Liver (tissue), 3 donors: Measurements from ENCODE around the gene URB1.

ENCODE experiments used
- EGR1 ChIP-seq, 2 donors: IDR thresholded peaks; 2 replicates each; pipeline ENCODE4 v1.6.1; 2016 to 2018; ENCODE audit warnings: antibody characterized with exemption in 2 of 2, low read depth in 2 of 2
- FOXA1 ChIP-seq: IDR thresholded peaks from 2 replicates; pipeline ENCODE4 v1.6.1; 2016; ENCODE audit warnings: antibody characterized with exemption
- GABPA ChIP-seq, 2 donors: IDR thresholded peaks in 1 of 2; conservative IDR thresholded peaks in 1 of 2; 2 replicates each; pipeline ENCODE4 v1.6.1; 2016; ENCODE audit warnings: antibody characterized with exemption in 2 of 2, mild to moderate bottlenecking in 1 of 2, moderate library complexity in 1 of 2
- HNF4A ChIP-seq, 2 donors: conservative IDR thresholded peaks; 2 replicates each; pipeline ENCODE4 v1.6.1; 2016; ENCODE audit warnings: antibody characterized with exemption in 2 of 2, mild to moderate bottlenecking in 2 of 2
- HNF4G ChIP-seq: IDR thresholded peaks from 2 replicates; pipeline ENCODE4 v1.6.1; 2016; ENCODE audit warnings: antibody characterized with exemption
- JUND ChIP-seq, 2 donors: IDR thresholded peaks; 2 replicates each; pipeline ENCODE4 v1.6.1; 2016; ENCODE audit warnings: antibody characterized with exemption in 2 of 2
- RAD21 ChIP-seq, 2 donors: IDR thresholded peaks; 2 replicates each; pipeline ENCODE4 v1.6.1; 2016; ENCODE audit warnings: antibody characterized with exemption in 2 of 2, mild to moderate bottlenecking in 2 of 2
- RXRA ChIP-seq, 2 donors: IDR thresholded peaks; 2 replicates each; pipeline ENCODE4 v1.6.1; 2017 to 2018; ENCODE audit warnings: antibody characterized with exemption in 2 of 2, mild to moderate bottlenecking in 1 of 2
- SP1 ChIP-seq: IDR thresholded peaks from 2 replicates; pipeline ENCODE4 v1.6.1; 2018; ENCODE audit warnings: antibody characterized with exemption, mild to moderate bottlenecking
- TAF1 ChIP-seq: conservative IDR thresholded peaks from 2 replicates; pipeline ENCODE4 v1.6.1; 2016; ENCODE audit warnings: antibody characterized with exemption, mild to moderate bottlenecking
- YY1 ChIP-seq: IDR thresholded peaks from 2 replicates; pipeline ENCODE4 v1.6.1; 2016; ENCODE audit warnings: antibody characterized with exemption, mild to moderate bottlenecking
- TF ChIP-seq, protein P1 (sequence below): fragments of 150-350 bp; IDR thresholded peaks from 2 replicates; pipeline ENCODE4 v1.5.1; 2017; ENCODE audit warnings: improper control_type of control experiment, low read depth, low read length; ENCODE audit not compliant: missing input control
- TF ChIP-seq, protein P2 (sequence below): IDR thresholded peaks from 2 replicates; pipeline ENCODE4 v1.6.1; 2016; ENCODE audit warnings: antibody characterized with exemption, mild to moderate bottlenecking
- TF ChIP-seq, protein P3 (sequence below): IDR thresholded peaks from 2 replicates; pipeline ENCODE4 v1.6.1; 2016; ENCODE audit warnings: antibody characterized with exemption
- donor health status: healthy.
- donor health status: healthy.

DNA sequence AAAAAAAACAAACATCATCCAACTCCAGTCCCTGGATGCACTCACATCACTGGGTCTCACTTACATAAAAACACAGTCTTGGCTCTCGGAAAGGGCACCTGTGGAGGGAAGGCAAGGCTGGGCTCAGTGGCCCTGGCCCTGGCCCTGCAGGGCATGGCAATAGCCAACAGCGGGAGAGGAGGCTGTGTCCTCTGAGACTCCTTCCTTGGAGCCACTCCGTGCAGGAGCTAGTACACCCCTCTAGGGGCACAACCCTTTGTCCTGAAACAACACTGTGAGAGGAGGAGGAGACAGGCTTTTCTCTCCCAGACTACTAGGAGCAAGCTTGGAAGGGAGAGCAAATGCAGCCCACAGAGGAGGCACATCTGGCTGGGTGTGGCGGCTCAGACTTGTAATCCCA, 28.0 kb downstream of the URB1 start:
- TF ChIP-seq, protein P1, sequence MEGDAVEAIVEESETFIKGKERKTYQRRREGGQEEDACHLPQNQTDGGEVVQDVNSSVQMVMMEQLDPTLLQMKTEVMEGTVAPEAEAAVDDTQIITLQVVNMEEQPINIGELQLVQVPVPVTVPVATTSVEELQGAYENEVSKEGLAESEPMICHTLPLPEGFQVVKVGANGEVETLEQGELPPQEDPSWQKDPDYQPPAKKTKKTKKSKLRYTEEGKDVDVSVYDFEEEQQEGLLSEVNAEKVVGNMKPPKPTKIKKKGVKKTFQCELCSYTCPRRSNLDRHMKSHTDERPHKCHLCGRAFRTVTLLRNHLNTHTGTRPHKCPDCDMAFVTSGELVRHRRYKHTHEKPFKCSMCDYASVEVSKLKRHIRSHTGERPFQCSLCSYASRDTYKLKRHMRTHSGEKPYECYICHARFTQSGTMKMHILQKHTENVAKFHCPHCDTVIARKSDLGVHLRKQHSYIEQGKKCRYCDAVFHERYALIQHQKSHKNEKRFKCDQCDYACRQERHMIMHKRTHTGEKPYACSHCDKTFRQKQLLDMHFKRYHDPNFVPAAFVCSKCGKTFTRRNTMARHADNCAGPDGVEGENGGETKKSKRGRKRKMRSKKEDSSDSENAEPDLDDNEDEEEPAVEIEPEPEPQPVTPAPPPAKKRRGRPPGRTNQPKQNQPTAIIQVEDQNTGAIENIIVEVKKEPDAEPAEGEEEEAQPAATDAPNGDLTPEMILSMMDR: no peak
- TF ChIP-seq RAD21 (IDR thresholded peaks at IDR 0.05) (no peak), JUND (IDR thresholded peaks at IDR 0.05) (no peak), EGR1 (IDR thresholded peaks at IDR 0.05; ENCODE audit: low read depth in 2 of 2) (no peak), SP1 (no peak), HNF4G (no peak), FOXA1 (no peak), RXRA (IDR thresholded peaks at IDR 0.05) (no peak), YY1 (no peak), GABPA (IDR thresholded peaks at IDR 0.05 in 1 of 2, conservative IDR thresholded peaks at IDR 0.05 in 1 of 2) (no peak), TAF1 (no peak), HNF4A (conservative IDR thresholded peaks at IDR 0.05) (no peak)
- TF ChIP-seq, protein P2, sequence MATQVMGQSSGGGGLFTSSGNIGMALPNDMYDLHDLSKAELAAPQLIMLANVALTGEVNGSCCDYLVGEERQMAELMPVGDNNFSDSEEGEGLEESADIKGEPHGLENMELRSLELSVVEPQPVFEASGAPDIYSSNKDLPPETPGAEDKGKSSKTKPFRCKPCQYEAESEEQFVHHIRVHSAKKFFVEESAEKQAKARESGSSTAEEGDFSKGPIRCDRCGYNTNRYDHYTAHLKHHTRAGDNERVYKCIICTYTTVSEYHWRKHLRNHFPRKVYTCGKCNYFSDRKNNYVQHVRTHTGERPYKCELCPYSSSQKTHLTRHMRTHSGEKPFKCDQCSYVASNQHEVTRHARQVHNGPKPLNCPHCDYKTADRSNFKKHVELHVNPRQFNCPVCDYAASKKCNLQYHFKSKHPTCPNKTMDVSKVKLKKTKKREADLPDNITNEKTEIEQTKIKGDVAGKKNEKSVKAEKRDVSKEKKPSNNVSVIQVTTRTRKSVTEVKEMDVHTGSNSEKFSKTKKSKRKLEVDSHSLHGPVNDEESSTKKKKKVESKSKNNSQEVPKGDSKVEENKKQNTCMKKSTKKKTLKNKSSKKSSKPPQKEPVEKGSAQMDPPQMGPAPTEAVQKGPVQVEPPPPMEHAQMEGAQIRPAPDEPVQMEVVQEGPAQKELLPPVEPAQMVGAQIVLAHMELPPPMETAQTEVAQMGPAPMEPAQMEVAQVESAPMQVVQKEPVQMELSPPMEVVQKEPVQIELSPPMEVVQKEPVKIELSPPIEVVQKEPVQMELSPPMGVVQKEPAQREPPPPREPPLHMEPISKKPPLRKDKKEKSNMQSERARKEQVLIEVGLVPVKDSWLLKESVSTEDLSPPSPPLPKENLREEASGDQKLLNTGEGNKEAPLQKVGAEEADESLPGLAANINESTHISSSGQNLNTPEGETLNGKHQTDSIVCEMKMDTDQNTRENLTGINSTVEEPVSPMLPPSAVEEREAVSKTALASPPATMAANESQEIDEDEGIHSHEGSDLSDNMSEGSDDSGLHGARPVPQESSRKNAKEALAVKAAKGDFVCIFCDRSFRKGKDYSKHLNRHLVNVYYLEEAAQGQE: no peak
- TF ChIP-seq, protein P3, sequence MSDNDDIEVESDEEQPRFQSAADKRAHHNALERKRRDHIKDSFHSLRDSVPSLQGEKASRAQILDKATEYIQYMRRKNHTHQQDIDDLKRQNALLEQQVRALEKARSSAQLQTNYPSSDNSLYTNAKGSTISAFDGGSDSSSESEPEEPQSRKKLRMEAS: no peak
